ENCODE measurements around the gene KRT10.

KRT10 gene

DNA sequence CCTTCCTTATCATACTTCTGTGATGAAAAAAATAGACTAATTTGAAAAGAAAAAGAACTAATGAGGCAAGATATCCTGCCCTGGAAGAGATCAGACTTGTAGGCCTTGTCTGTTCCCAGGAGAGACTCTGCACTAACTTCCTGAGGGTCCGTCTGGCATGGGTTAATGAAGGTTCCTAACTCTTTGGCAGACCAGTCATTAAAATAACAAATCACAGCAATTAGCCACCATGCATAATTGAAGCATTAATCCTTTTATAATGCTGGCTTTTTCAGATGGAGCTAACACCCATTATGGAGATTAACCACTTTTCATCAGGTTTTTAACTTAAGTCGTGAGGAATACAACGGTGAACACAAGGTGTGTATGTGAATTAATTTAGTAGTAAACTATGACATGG lies 10.4 kb upstream of the KRT10 start:
- Histone ChIP-seq H3K9me3 (ENCODE audit: control insufficient read depth in 2 of 2, low read length in 2 of 2) (no peaks in the 10 kb centered on the region), H3K36me3 (ENCODE audit: control insufficient read depth in 2 of 2, insufficient read depth in 2 of 2, low read length in 2 of 2) (peaks cover 3% of the 10 kb centered on the region in 2 donors), H3K9ac (ENCODE audit: low read length in 2 of 2) (no peak overlapping the region), H3K27me3 (ENCODE audit: control insufficient read depth in 1 of 2, insufficient read depth in 2 of 2, low read length in 2 of 2) (no peaks in the 10 kb centered on the region), H3K27ac (ENCODE audit: low read length) (no peak overlapping the region), H3K4me3 (ENCODE audit: low read length in 2 of 2) (no peak overlapping the region), H3K4me1 (ENCODE audit: control insufficient read depth, insufficient read depth, low read length) (no peaks in the 10 kb centered on the region)

- Histone ChIP-seq H3K27me3 (ENCODE audit: control insufficient read depth in 1 of 2, insufficient read depth in 2 of 2, low read length in 2 of 2) (no peaks in the 10 kb centered on the region), H3K9ac (ENCODE audit: low read length in 2 of 2) (no peak overlapping the region), H3K9me3 (ENCODE audit: control insufficient read depth in 2 of 2, low read length in 2 of 2) (no peaks in the 10 kb centered on the region), H3K4me3 (ENCODE audit: low read length in 2 of 2) (no peak overlapping the region), H3K36me3 (ENCODE audit: control insufficient read depth in 2 of 2, insufficient read depth in 2 of 2, low read length in 2 of 2) (peaks cover 0 to 3% of the 10 kb centered on the region in 2 donors), H3K4me1 (ENCODE audit: control insufficient read depth, insufficient read depth, low read length) (no peaks in the 10 kb centered on the region), H3K27ac (ENCODE audit: low read length) (no peak overlapping the region)
Observed at GRCh38 chr17:40830085-40830776, 7.8 kb upstream of the KRT10 start.

GRCh38 chr17:40828454-40829044 lies 6.1 kb upstream of the KRT10 start:
- H3K36me3 ChIP-seq (ENCODE audit: control insufficient read depth in 2 of 2, insufficient read depth in 2 of 2, low read length in 2 of 2) = no peaks in the 10 kb centered on the region
- H3K9me3 ChIP-seq (ENCODE audit: control insufficient read depth in 2 of 2, low read length in 2 of 2) = no peaks in the 10 kb centered on the region
- H3K27ac ChIP-seq (ENCODE audit: low read length) = no peak overlapping the region
- H3K4me3 ChIP-seq (ENCODE audit: low read length in 2 of 2) = no peak overlapping the region
- no peaks in the 10 kb centered on the region for H3K27me3 ChIP-seq (ENCODE audit: control insufficient read depth in 1 of 2, insufficient read depth in 2 of 2, low read length in 2 of 2)
- H3K4me1 ChIP-seq (ENCODE audit: control insufficient read depth, insufficient read depth, low read length) = no peaks in the 10 kb centered on the region
- H3K9ac ChIP-seq (ENCODE audit: low read length in 2 of 2) = no peak overlapping the region

- H3K27ac ChIP-seq (ENCODE audit: low read length) = no peak overlapping the region
Observed at GRCh38 chr17:40827746-40828453, 5.5 kb upstream of the KRT10 start.

DNA sequence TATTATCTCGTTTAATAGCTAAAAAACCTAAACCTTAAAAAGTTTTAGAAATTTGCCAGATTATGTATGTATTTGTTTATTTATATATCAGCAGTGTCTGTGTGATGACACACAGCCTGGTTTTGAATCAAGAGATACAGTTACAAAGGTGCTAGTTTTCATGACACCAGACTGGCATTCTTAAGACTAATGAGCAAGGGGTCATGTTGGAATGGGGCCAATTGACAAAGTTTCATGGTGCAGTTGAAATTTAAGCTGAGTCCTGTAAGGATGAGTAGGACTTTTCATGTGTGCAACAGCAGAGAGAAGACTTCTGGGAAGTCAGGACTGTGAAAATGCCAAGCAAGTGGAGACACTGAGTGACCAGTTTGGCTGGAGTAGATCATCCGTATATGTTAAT lies 3.2 kb upstream of the KRT10 start:
- no peak overlapping the region for H3K9ac ChIP-seq (ENCODE audit: low read length in 2 of 2)
- H3K9me3 ChIP-seq (ENCODE audit: control insufficient read depth in 2 of 2, low read length in 2 of 2) = no peaks in the 10 kb centered on the region
- H3K4me3 ChIP-seq (ENCODE audit: low read length in 2 of 2) = no peak overlapping the region
- H3K27ac ChIP-seq (ENCODE audit: low read length) = no peak overlapping the region
- no peaks in the 10 kb centered on the region for H3K27me3 ChIP-seq (ENCODE audit: control insufficient read depth in 1 of 2, insufficient read depth in 2 of 2, low read length in 2 of 2)
- no peaks in the 10 kb centered on the region for H3K36me3 ChIP-seq (ENCODE audit: control insufficient read depth in 2 of 2, insufficient read depth in 2 of 2, low read length in 2 of 2)
- H3K4me1 ChIP-seq (ENCODE audit: control insufficient read depth, insufficient read depth, low read length) = no peaks in the 10 kb centered on the region

More at GRCh38 chr17:40827746-40828453, 5.5 kb upstream of the KRT10 start:
- no peaks in the 10 kb centered on the region for H3K9me3 ChIP-seq (ENCODE audit: control insufficient read depth in 2 of 2, low read length in 2 of 2)
- no peaks in the 10 kb centered on the region for H3K27me3 ChIP-seq (ENCODE audit: control insufficient read depth in 1 of 2, insufficient read depth in 2 of 2, low read length in 2 of 2)
- H3K4me3 ChIP-seq (ENCODE audit: low read length in 2 of 2) = no peak overlapping the region
- no peaks in the 10 kb centered on the region for H3K36me3 ChIP-seq (ENCODE audit: control insufficient read depth in 2 of 2, insufficient read depth in 2 of 2, low read length in 2 of 2)
- no peaks in the 10 kb centered on the region for H3K4me1 ChIP-seq (ENCODE audit: control insufficient read depth, insufficient read depth, low read length)
- no peak overlapping the region for H3K9ac ChIP-seq (ENCODE audit: low read length in 2 of 2)

GRCh38 chr17:40824015-40824832 lies 1.8 kb upstream of the KRT10 start:
- Histone ChIP-seq H3K9me3 (ENCODE audit: control insufficient read depth in 2 of 2, low read length in 2 of 2) (no peaks in the 10 kb centered on the region), H3K4me3 (ENCODE audit: low read length in 2 of 2) (no peak overlapping the region), H3K27me3 (ENCODE audit: control insufficient read depth in 1 of 2, insufficient read depth in 2 of 2, low read length in 2 of 2) (no peaks in the 10 kb centered on the region), H3K9ac (ENCODE audit: low read length in 2 of 2) (no peak overlapping the region), H3K4me1 (ENCODE audit: control insufficient read depth, insufficient read depth, low read length) (no peaks in the 10 kb centered on the region), H3K36me3 (ENCODE audit: control insufficient read depth in 2 of 2, insufficient read depth in 2 of 2, low read length in 2 of 2) (no peaks in the 10 kb centered on the region), H3K27ac (ENCODE audit: low read length) (no peak overlapping the region)

DNA sequence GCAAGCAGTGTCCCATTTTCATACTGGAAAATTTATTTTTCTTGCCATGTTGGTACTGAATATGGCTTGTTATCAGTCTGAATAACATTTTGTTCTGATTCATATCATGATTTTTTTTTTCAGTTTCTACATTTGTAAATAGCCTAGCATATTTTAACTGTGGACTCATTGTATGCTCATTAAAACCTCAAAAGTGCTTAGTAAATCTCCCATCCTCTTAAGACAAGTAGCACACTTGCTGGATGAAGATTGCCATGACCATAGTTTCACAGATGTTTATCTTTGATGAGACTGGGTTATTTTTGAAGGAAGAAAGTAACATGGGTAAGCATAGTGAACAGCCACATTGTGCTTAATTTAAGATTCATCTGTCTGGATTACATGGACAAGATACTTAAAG lies 878 bp downstream of the KRT10 start:
- H3K9me3 ChIP-seq (ENCODE audit: control insufficient read depth in 2 of 2, low read length in 2 of 2) = no peaks in the 10 kb centered on the region
- no peaks in the 10 kb centered on the region for H3K4me1 ChIP-seq (ENCODE audit: control insufficient read depth, insufficient read depth, low read length)
- H3K27ac ChIP-seq (ENCODE audit: low read length) = no peak overlapping the region
- no peaks in the 10 kb centered on the region for H3K36me3 ChIP-seq (ENCODE audit: control insufficient read depth in 2 of 2, insufficient read depth in 2 of 2, low read length in 2 of 2)
- no peaks in the 10 kb centered on the region for H3K27me3 ChIP-seq (ENCODE audit: control insufficient read depth in 1 of 2, insufficient read depth in 2 of 2, low read length in 2 of 2)
- H3K4me3 ChIP-seq (ENCODE audit: low read length in 2 of 2) = no peak overlapping the region
- H3K9ac ChIP-seq (ENCODE audit: low read length in 2 of 2) = no peak overlapping the region

DNA sequence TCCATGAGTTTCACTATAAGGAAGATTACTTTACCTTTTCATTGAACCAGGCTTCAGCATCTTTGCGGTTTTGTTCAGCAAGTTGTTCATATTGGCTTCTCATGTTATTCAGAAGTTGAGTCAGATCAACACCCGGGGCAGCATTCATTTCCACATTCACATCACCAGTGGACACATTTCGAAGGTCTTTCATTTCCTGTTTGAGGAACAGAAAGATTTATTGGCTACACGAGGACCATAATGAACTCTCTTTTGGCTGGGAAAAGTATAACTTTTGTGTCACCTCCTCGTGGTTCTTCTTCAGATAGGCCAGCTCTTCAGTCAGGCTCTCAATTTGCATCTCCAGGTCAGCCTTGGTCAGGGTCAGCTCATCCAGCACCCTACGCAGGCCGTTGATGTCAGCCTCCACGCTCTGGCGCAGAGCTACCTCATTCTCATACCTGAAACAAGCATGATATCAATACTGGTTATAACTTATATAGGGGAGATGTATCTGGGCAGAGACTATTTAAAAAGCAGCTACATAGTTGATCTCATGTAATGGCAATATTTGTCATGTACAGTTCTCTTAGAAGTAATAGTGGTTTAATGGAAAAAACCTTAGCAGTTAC lies 2.1 kb downstream of the KRT10 start:
- Histone ChIP-seq H3K27ac (ENCODE audit: low read length) (no peak overlapping the region), H3K4me3 (ENCODE audit: low read length in 2 of 2) (no peak overlapping the region), H3K36me3 (ENCODE audit: control insufficient read depth in 2 of 2, insufficient read depth in 2 of 2, low read length in 2 of 2) (no peaks in the 10 kb centered on the region), H3K9ac (ENCODE audit: low read length in 2 of 2) (no peak overlapping the region), H3K9me3 (ENCODE audit: control insufficient read depth in 2 of 2, low read length in 2 of 2) (no peaks in the 10 kb centered on the region), H3K4me1 (ENCODE audit: control insufficient read depth, insufficient read depth, low read length) (no peaks in the 10 kb centered on the region), H3K27me3 (ENCODE audit: control insufficient read depth in 1 of 2, insufficient read depth in 2 of 2, low read length in 2 of 2) (no peaks in the 10 kb centered on the region)

DNA sequence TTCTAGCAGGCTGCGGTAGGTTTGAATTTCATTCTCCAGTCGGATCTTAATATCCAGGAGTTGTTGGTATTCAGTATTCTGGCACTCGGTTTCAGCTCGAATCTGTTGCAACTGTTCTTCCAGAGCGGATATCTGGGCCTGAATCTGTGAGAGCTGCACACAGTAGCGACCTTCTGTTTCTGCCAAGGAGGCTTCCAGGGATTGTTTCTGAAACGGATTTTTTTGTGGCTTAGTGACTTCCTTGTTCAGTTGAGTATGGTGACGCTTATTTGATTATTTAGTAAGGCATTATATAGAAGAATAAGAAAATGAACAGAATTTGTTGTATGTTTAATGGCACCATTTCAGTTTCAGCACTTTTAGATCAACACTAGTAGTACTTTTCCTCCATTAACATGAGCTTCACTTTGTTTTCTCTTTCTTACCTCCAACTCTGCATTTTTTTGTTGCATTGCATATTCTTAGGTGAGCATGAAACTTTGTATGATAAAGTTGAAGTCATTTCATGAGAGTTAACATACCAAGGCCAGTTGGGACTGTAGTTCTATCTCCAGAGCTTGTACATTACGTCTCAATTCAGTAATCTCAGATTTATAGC lies 2.8 kb downstream of the KRT10 start:
- H3K9me3 ChIP-seq (ENCODE audit: control insufficient read depth in 2 of 2, low read length in 2 of 2) = no peaks in the 10 kb centered on the region
- peak overlapping the region; percentile 50 to 62 for H3K9ac ChIP-seq (ENCODE audit: low read length in 2 of 2)
- no peaks in the 10 kb centered on the region for H3K4me1 ChIP-seq (ENCODE audit: control insufficient read depth, insufficient read depth, low read length)
- peak overlapping the region; percentile 75 to 76 for H3K4me3 ChIP-seq (ENCODE audit: low read length in 2 of 2)
- H3K27ac ChIP-seq (ENCODE audit: low read length) = peak overlapping the region; percentile 12
- no peaks in the 10 kb centered on the region for H3K36me3 ChIP-seq (ENCODE audit: control insufficient read depth in 2 of 2, insufficient read depth in 2 of 2, low read length in 2 of 2)
- no peaks in the 10 kb centered on the region for H3K27me3 ChIP-seq (ENCODE audit: control insufficient read depth in 1 of 2, insufficient read depth in 2 of 2, low read length in 2 of 2)
